SK-N-SH (cell line): Measurements from ENCODE around the gene C2orf74. TPM values are rescaled to one million over a fixed set of nuclear protein-coding genes. Genes with fewer than 3 reads are reported as not detected.

ENCODE experiments used
- CTCF ChIA-PET: fragments of 300-600, 350-600 bp; formaldehyde crosslinking; extraction: SDS; loops from one replicate; lab custom pipeline; 2021; lab: Yijun Ruan, JAX
- POLR2A ChIA-PET: fragments of 350-600 bp; sonication (Branson Sonifier 250); formaldehyde crosslinking; extraction: SDS; loops from one replicate; lab custom pipeline; 2020; ENCODE audit warnings: antibody characterized with exemption, inconsistent platforms; lab: Yijun Ruan, JAX
- DNase-seq: peaks from one replicate; pipeline ENCODE4 v3.0.0; 2012
- H2AFZ ChIP-seq: fragments of 200-600 bp; sonication (generic); 2 replicates; pipeline ENCODE4 v1.8.1; 2016; ENCODE audit warnings: antibody characterized with exemption, mild to moderate bottlenecking, low read depth
- H3F3A ChIP-seq: fragments of 200-600 bp; sonication (generic); replicated peaks from 2 replicates; pipeline ENCODE3; 2016; ENCODE audit warnings: antibody characterized with exemption, mild to moderate bottlenecking; ENCODE audit not compliant: insufficient read depth
- H3K27ac ChIP-seq, 2 experiments: fragments of 200-500 bp in 1 of 2; fragments of 200-600 bp in 1 of 2; sonication (Bioruptor generic) in 1 of 2; sonication (generic), shearing (Covaris generic) in 1 of 2; 2 replicates each; pipeline versions ENCODE4 v1.5.1 to v1.6.1; 2014 to 2016; ENCODE audit warnings: low read depth in 2 of 2, inconsistent platforms in 1 of 2, low read length in 1 of 2, mild to moderate bottlenecking in 1 of 2, mixed read lengths in 1 of 2
- H3K27me3 ChIP-seq: fragments of 200-600 bp; sonication (generic), shearing (Covaris generic); 2 replicates; pipeline ENCODE4 v1.6.1; 2016; ENCODE audit warnings: mixed run types; ENCODE audit not compliant: insufficient read depth
- H3K36me3 ChIP-seq, 2 experiments: fragments of 200-500 bp in 1 of 2; fragments of 200-600 bp in 1 of 2; sonication (Bioruptor generic) in 1 of 2; sonication (generic) in 1 of 2; replicated peaks in 1 of 2; 2 replicates each; pipeline versions ENCODE3 to v1.5.1; 2014 to 2016; ENCODE audit warnings: low read length in 1 of 2, mild to moderate bottlenecking in 1 of 2; ENCODE audit not compliant: insufficient read depth in 2 of 2, control insufficient read depth in 1 of 2
- H3K4me1 ChIP-seq, 2 experiments: fragments of 200-500 bp in 1 of 2; fragments of 200-600 bp in 1 of 2; sonication (Bioruptor generic) in 1 of 2; sonication (generic), shearing (Covaris generic) in 1 of 2; 2 replicates each; pipeline versions ENCODE4 v1.5.1 to v1.6.1; 2014 to 2016; ENCODE audit warnings: low read depth in 1 of 2, low read length in 1 of 2, mixed run types in 1 of 2; ENCODE audit not compliant: insufficient read depth in 2 of 2, control insufficient read depth in 1 of 2
- H3K4me2 ChIP-seq: fragments of 200-600 bp; sonication (generic), shearing (Covaris generic); 2 replicates; pipeline ENCODE4 v1.6.1; 2017; ENCODE audit warnings: mixed run types
- H3K4me3 ChIP-seq, 2 experiments: fragments of 200-500 bp in 1 of 2; fragments of 200-600 bp in 1 of 2; sonication (Bioruptor generic) in 1 of 2; sonication (generic), shearing (Covaris generic) in 1 of 2; 2 replicates each; pipeline versions ENCODE4 v1.5.1 to v1.8.1; 2014 to 2016; ENCODE audit warnings: low read depth in 2 of 2, inconsistent platforms in 1 of 2, low read length in 1 of 2, mild to moderate bottlenecking in 1 of 2, mixed read lengths in 1 of 2, moderate library complexity in 1 of 2
- H3K79me2 ChIP-seq: fragments of 200-600 bp; sonication (generic); 2 replicates; pipeline ENCODE4 v1.8.1; 2017; ENCODE audit warnings: mild to moderate bottlenecking; ENCODE audit not compliant: insufficient read depth
- H3K9ac ChIP-seq: fragments of 200-600 bp; sonication (generic); 2 replicates; pipeline ENCODE4 v1.6.1; 2017; ENCODE audit warnings: mixed run types
- H3K9me2 ChIP-seq: fragments of 200-600 bp; sonication (generic); 2 replicates; pipeline ENCODE4 v1.6.1; 2017; ENCODE audit warnings: mixed run types
- H3K9me3 ChIP-seq: fragments of 200-600 bp; sonication (generic); 2 replicates; pipeline ENCODE4 v1.6.1; 2017; ENCODE audit warnings: mixed run types, mild to moderate bottlenecking, moderate library complexity
- H4K20me1 ChIP-seq: fragments of 200-600 bp; sonication (generic); 2 replicates; pipeline ENCODE4 v1.6.1; 2017; ENCODE audit warnings: mild to moderate bottlenecking, mixed run types; ENCODE audit not compliant: insufficient read depth
- CHD2 ChIP-seq: fragments of 150-350 bp; IDR thresholded peaks from 2 replicates; pipeline ENCODE4 v1.6.1; 2018; ENCODE audit warnings: low read length; ENCODE audit not compliant: partially characterized antibody
- CTCF ChIP-seq: fragments of 200-600 bp; sonication (generic); IDR thresholded peaks from 2 replicates; pipeline ENCODE4 v1.6.1; 2017; ENCODE audit warnings: antibody characterized with exemption, mild to moderate bottlenecking, moderate library complexity
- EP300 ChIP-seq, 2 experiments: IDR thresholded peaks; 2 replicates each; pipeline versions ENCODE4 v1.4.0 to v1.6.1; 2012; ENCODE audit warnings: borderline replicate concordance in 1 of 2, low read depth in 1 of 2, low read length in 1 of 2
- FOSL2 ChIP-seq: IDR thresholded peaks from 2 replicates; pipeline ENCODE4 v1.4.0; 2012; ENCODE audit warnings: low read depth, mild to moderate bottlenecking, moderate library complexity, borderline replicate concordance
- FOXJ3 ChIP-seq: sonication (generic); formaldehyde crosslinking; IDR thresholded peaks from 2 replicates; pipeline ENCODE4 v1.5.1; 2020; ENCODE audit warnings: mild to moderate bottlenecking, missing genetic modification reagents
- FOXM1 ChIP-seq: IDR thresholded peaks from 2 replicates; pipeline ENCODE4 v1.4.0; 2012; ENCODE audit warnings: low read depth, mild to moderate bottlenecking
- GABPA ChIP-seq: IDR thresholded peaks from 2 replicates; pipeline ENCODE4 v1.4.0; 2012; ENCODE audit warnings: low read depth, mild to moderate bottlenecking
- IRF3 ChIP-seq: fragments of 150-350 bp; IDR thresholded peaks from 2 replicates; pipeline ENCODE4 v1.6.1; 2016; ENCODE audit warnings: mild to moderate bottlenecking, low read depth, low read length
- MAX ChIP-seq: IDR thresholded peaks from 2 replicates; pipeline ENCODE4 v1.4.0; 2012; ENCODE audit warnings: low read depth
- MEF2A ChIP-seq: IDR thresholded peaks from 2 replicates; pipeline ENCODE4 v1.4.0; 2012; ENCODE audit warnings: low read depth, borderline replicate concordance
- MXI1 ChIP-seq: IDR thresholded peaks from 2 replicates; pipeline ENCODE4 v1.6.1; 2012; ENCODE audit warnings: mild to moderate bottlenecking, low read depth, low read length, improper control_type of control experiment
- RAD21 ChIP-seq: IDR thresholded peaks from 2 replicates; pipeline ENCODE4 v1.6.1; 2012; ENCODE audit warnings: mild to moderate bottlenecking, low read length
- RCOR1 ChIP-seq: fragments of 150-350 bp; IDR thresholded peaks from 2 replicates; pipeline ENCODE4 v1.6.1; 2017; ENCODE audit warnings: antibody characterized with exemption, low read length
- REST ChIP-seq: IDR thresholded peaks from 2 replicates; pipeline ENCODE4 v1.6.1; 2012; ENCODE audit warnings: mild to moderate bottlenecking, low read depth, low read length, moderate library complexity
- RXRA ChIP-seq: IDR thresholded peaks from 2 replicates; pipeline ENCODE4 v1.4.0; 2012; ENCODE audit warnings: low read depth, mild to moderate bottlenecking, borderline replicate concordance
- SIN3A ChIP-seq: IDR thresholded peaks from 2 replicates; pipeline ENCODE4 v1.6.1; 2012; ENCODE audit warnings: low read depth, mild to moderate bottlenecking, low read length, moderate library complexity, borderline replicate concordance
- TAF1 ChIP-seq: IDR thresholded peaks from 2 replicates; pipeline ENCODE4 v1.6.1; 2012; ENCODE audit warnings: low read depth, mild to moderate bottlenecking, low read length, moderate library complexity, borderline replicate concordance
- TCF12 ChIP-seq: IDR thresholded peaks from 2 replicates; pipeline ENCODE4 v1.4.0; 2012
- ZBTB33 ChIP-seq: IDR thresholded peaks from 2 replicates; pipeline ENCODE4 v1.4.0; 2012; ENCODE audit warnings: low read depth, borderline replicate concordance
- WGBS: methylation state at CpG from one replicate; pipeline ENCODE4 v1.1.6; 2017; ENCODE audit warnings: low lambda C conversion rate; 5-methylcytosine and 5-hydroxymethylcytosine counted together
- polyA plus RNA-seq, 3 experiments: library from polyadenylated mRNA; depleted of rRNA; stranded (reverse); fragments of >200 nt; gene quantifications; 2 replicates each; pipeline ENCODE4 v1.2.3, GENCODE V29; 2012

C2orf74 gene
- polyA plus RNA-seq, 1 of the 3 experiments (the other 2 are of a cell fraction): 24.1 TPM

GRCh38 chr2:61158356-61158955, 3.5 kb upstream of the C2orf74 start:
- Histone ChIP-seq H3K4me3 (no peak overlapping the region), H3K27me3 (no peaks in the 10 kb centered on the region), H3K79me2 (no peaks in the 10 kb centered on the region), H3K9me2 (no peaks in the 10 kb centered on the region), H3K4me2 (no peak overlapping the region), H3F3A (no peaks in the 10 kb centered on the region), H3K9ac (no peak overlapping the region), H2AFZ (no peak overlapping the region), H3K4me1 (no peaks in the 10 kb centered on the region), H3K36me3 (peaks cover 7 to 32% of the 10 kb centered on the region in 2 experiments), H3K27ac (no peak overlapping the region), H4K20me1 (no peaks in the 10 kb centered on the region), H3K9me3 (no peaks in the 10 kb centered on the region)
- TF ChIP-seq TCF12: no peak
- TF ChIP-seq CTCF: no peak
- no peak for TF ChIP-seq FOXJ3 (CRISPR knock-in tag)
- TF ChIP-seq EP300 (IDR thresholded peaks at IDR 0.05; ENCODE audit: borderline replicate concordance in 1 of 2, low read depth in 1 of 2, low read length in 1 of 2): no peak
- no peak for TF ChIP-seq CHD2
- TF ChIP-seq MEF2A: no peak
- TF ChIP-seq IRF3: no peak
- TF ChIP-seq FOXM1: no peak
- TF ChIP-seq ZBTB33: no peak
- TF ChIP-seq TAF1: no peak
- no peak for TF ChIP-seq REST
- no peak for TF ChIP-seq RXRA
- TF ChIP-seq MXI1: no peak
- no peak for TF ChIP-seq GABPA
- TF ChIP-seq MAX: no peak
- TF ChIP-seq RAD21: no peak
- TF ChIP-seq RCOR1: no peak
- TF ChIP-seq SIN3A: no peak
- no peak for TF ChIP-seq FOSL2
- POLR2A ChIA-PET: no interaction called here
- 80% methylated on average over 3 of the region's 3 CpGs for WGBS
- DNase-seq: no peak
- CTCF ChIA-PET: interaction anchor here (1.3 kb wide), 1 partner anchor 8 kb away, joined by 3 read pairs; no protein-coding TSS in a partner anchor
